H9 (cell line): ENCODE measurements around the gene TBX19. TPM values are rescaled to one million over a fixed set of nuclear protein-coding genes. Genes with fewer than 3 reads are reported as not detected.

Experiments
- DNase-seq: peaks from one replicate; pipeline ENCODE4 v3.0.0-alpha.2; 2017
- H2AFZ ChIP-seq: one replicate; pipeline ENCODE4 v1.6.1; 2013; ENCODE audit warnings: mild to moderate bottlenecking, low read length, control low read depth, moderate library complexity
- H2AK5ac ChIP-seq: 2 replicates; pipeline ENCODE4 v1.6.1; 2013; ENCODE audit warnings: low read length, control low read depth, mixed read lengths; ENCODE audit not compliant: insufficient read length
- H2BK120ac ChIP-seq: one replicate; pipeline ENCODE4 v1.6.1; 2013; ENCODE audit warnings: low read depth, mild to moderate bottlenecking, low read length, control low read depth, inconsistent platforms; ENCODE audit not compliant: poor library complexity, severe bottlenecking
- H2BK12ac ChIP-seq: 2 replicates; pipeline ENCODE4 v1.6.1; 2013; ENCODE audit warnings: low read length, control low read depth, mixed read lengths, low read depth; ENCODE audit not compliant: insufficient read length
- H2BK15ac ChIP-seq: 2 replicates; pipeline ENCODE4 v1.6.1; 2013; ENCODE audit warnings: low read depth, low read length, control low read depth
- H2BK20ac ChIP-seq: one replicate; pipeline ENCODE4 v1.6.1; 2013; ENCODE audit warnings: low read depth, mild to moderate bottlenecking, low read length, control low read depth, inconsistent platforms; ENCODE audit not compliant: poor library complexity, severe bottlenecking
- H2BK5ac ChIP-seq: 2 replicates; pipeline ENCODE4 v1.6.1; 2013; ENCODE audit warnings: low read length, control low read depth, mixed read lengths; ENCODE audit not compliant: insufficient read length
- H3K14ac ChIP-seq: 2 replicates; pipeline ENCODE4 v1.6.1; 2013; ENCODE audit warnings: low read length, control low read depth; ENCODE audit not compliant: insufficient read depth
- H3K18ac ChIP-seq: 2 replicates; pipeline ENCODE4 v1.6.1; 2013; ENCODE audit warnings: low read depth, mild to moderate bottlenecking, mixed read lengths, low read length, control low read depth; ENCODE audit not compliant: insufficient read length
- H3K23ac ChIP-seq: 2 replicates; pipeline ENCODE4 v1.6.1; 2013; ENCODE audit warnings: low read length, control low read depth, mixed read lengths, low read depth; ENCODE audit not compliant: insufficient read length
- H3K23me2 ChIP-seq: 2 replicates; pipeline ENCODE4 v1.6.1; 2013; ENCODE audit warnings: low read depth, mild to moderate bottlenecking, mixed read lengths, low read length, control low read depth; ENCODE audit not compliant: insufficient read length, poor library complexity, severe bottlenecking
- H3K27ac ChIP-seq: 2 replicates; pipeline ENCODE4 v1.5.1; 2013; ENCODE audit warnings: low read length, control low read depth, mixed read lengths, low read depth; ENCODE audit not compliant: insufficient read length
- H3K27me3 ChIP-seq: 2 replicates; pipeline ENCODE4 v1.6.1; 2013; ENCODE audit warnings: low read length, control low read depth, inconsistent platforms; ENCODE audit not compliant: insufficient read depth
- H3K4ac ChIP-seq: 2 replicates; pipeline ENCODE4 v1.6.1; 2013; ENCODE audit warnings: low read depth, mild to moderate bottlenecking, control low read depth, inconsistent platforms, low read length, moderate library complexity
- H3K4me1 ChIP-seq: 2 replicates; pipeline ENCODE4 v1.6.1; 2013; ENCODE audit warnings: low read length, control low read depth, inconsistent platforms; ENCODE audit not compliant: insufficient read depth
- H3K4me2 ChIP-seq: 2 replicates; pipeline ENCODE4 v1.6.1; 2013; ENCODE audit warnings: low read length, control low read depth, mixed read lengths; ENCODE audit not compliant: insufficient read length, insufficient read depth
- H3K56ac ChIP-seq: 2 replicates; pipeline ENCODE4 v1.6.1; 2013; ENCODE audit warnings: low read depth, mild to moderate bottlenecking, mixed read lengths, low read length, control low read depth; ENCODE audit not compliant: insufficient read length
- H3K79me1 ChIP-seq: 2 replicates; pipeline ENCODE4 v1.6.1; 2013; ENCODE audit warnings: low read depth, mild to moderate bottlenecking, moderate library complexity, low read length, control low read depth, inconsistent platforms; ENCODE audit not compliant: insufficient read depth, poor library complexity, severe bottlenecking
- H3K79me2 ChIP-seq: 2 replicates; pipeline ENCODE4 v1.6.1; 2013; ENCODE audit warnings: low read length, control low read depth, inconsistent platforms; ENCODE audit not compliant: insufficient read depth
- H3K9ac ChIP-seq: 2 replicates; pipeline ENCODE4 v1.6.1; 2013; ENCODE audit warnings: low read length, control low read depth, mixed read lengths; ENCODE audit not compliant: insufficient read length; ENCODE audit errors: extremely low read depth
- H3K9me3 ChIP-seq: one replicate; pipeline ENCODE4 v1.6.1; 2013; ENCODE audit warnings: low read depth, low read length, inconsistent platforms; ENCODE audit not compliant: control insufficient read depth
- H3T11ph ChIP-seq: one replicate; pipeline ENCODE4 v1.6.1; 2013; ENCODE audit warnings: mild to moderate bottlenecking, low read length, control low read depth, inconsistent platforms
- H4K20me1 ChIP-seq: one replicate; pipeline ENCODE4 v1.6.1; 2013; ENCODE audit not compliant: control insufficient read depth, insufficient read length, insufficient read depth
- H4K5ac ChIP-seq: 2 replicates; pipeline ENCODE4 v1.6.1; 2013; ENCODE audit warnings: low read depth, mild to moderate bottlenecking, mixed read lengths, low read length, control low read depth; ENCODE audit not compliant: insufficient read length
- H4K8ac ChIP-seq: replicated peaks from 2 replicates; pipeline ENCODE4 v1.6.1; 2013; ENCODE audit warnings: low read length, control low read depth, mixed read lengths, low read depth; ENCODE audit not compliant: insufficient read length
- H4K91ac ChIP-seq: 2 replicates; pipeline ENCODE4 v1.6.1; 2013; ENCODE audit warnings: low read depth, mild to moderate bottlenecking, moderate library complexity, mixed read lengths, low read length, control low read depth; ENCODE audit not compliant: insufficient read length
- H3K27ac Mint-ChIP-seq, 3 experiments: 2 replicates in 2 of 3; 3 replicates in 1 of 3; pipeline ENCODE4 v1.8.0; 2020 to 2021; ENCODE audit warnings: mixed read lengths in 3 of 3, mild to moderate bottlenecking in 1 of 3, moderate library complexity in 1 of 3
- H3K27me3 Mint-ChIP-seq: 2 replicates; pipeline ENCODE4 v1.8.0; 2021; ENCODE audit warnings: low read depth, mild to moderate bottlenecking, moderate library complexity, mixed read lengths
- H3K36me3 Mint-ChIP-seq, 3 experiments: 2 replicates in 2 of 3; 3 replicates in 1 of 3; pipeline ENCODE4 v1.8.0; 2020 to 2021; ENCODE audit warnings: low read depth in 3 of 3, mixed read lengths in 3 of 3; ENCODE audit not compliant: insufficient read depth in 1 of 3
- H3K4me1 Mint-ChIP-seq, 2 experiments: 2 replicates each; pipeline ENCODE4 v1.8.0; 2020; ENCODE audit warnings: mixed read lengths in 2 of 2
- H3K4me3 Mint-ChIP-seq, 2 experiments: 2 replicates in 1 of 2; 3 replicates in 1 of 2; pipeline ENCODE4 v1.8.0; 2020 to 2021; ENCODE audit warnings: mild to moderate bottlenecking in 2 of 2, mixed read lengths in 2 of 2, moderate library complexity in 1 of 2
- H3K9me3 Mint-ChIP-seq, 2 experiments: 2 replicates in 1 of 2; 3 replicates in 1 of 2; pipeline ENCODE4 v1.8.0; 2020; ENCODE audit warnings: mild to moderate bottlenecking in 2 of 2, mixed read lengths in 2 of 2, moderate library complexity in 1 of 2
- WGBS: extraction: QIAGEN DNeasy Blood & Tissue Kit; methylation state at CpG from one replicate; pipeline ENCODE4 v1.1.7; 2013; ENCODE audit warnings: missing lambda C conversion rate, low lambda C conversion rate, mixed read lengths; ENCODE audit not compliant: insufficient read length; ENCODE audit errors: extremely low coverage; 5-methylcytosine and 5-hydroxymethylcytosine counted together
- total RNA-seq: library from RNA; stranded (reverse); gene quantifications from 2 replicates; pipeline ENCODE4 v1.2.1, GENCODE V29; 2021
- TF ChIP-seq, protein P1 (sequence below): fragments of 200-600 bp; sonication (generic); conservative IDR thresholded peaks from 3 replicates; pipeline ENCODE4 v1.8.0; 2021; ENCODE audit warnings: antibody characterized with exemption, mild to moderate bottlenecking

The TBX19 gene
- total RNA-seq, 1 experiment from 2014 or later = 0.48 TPM

DNA sequence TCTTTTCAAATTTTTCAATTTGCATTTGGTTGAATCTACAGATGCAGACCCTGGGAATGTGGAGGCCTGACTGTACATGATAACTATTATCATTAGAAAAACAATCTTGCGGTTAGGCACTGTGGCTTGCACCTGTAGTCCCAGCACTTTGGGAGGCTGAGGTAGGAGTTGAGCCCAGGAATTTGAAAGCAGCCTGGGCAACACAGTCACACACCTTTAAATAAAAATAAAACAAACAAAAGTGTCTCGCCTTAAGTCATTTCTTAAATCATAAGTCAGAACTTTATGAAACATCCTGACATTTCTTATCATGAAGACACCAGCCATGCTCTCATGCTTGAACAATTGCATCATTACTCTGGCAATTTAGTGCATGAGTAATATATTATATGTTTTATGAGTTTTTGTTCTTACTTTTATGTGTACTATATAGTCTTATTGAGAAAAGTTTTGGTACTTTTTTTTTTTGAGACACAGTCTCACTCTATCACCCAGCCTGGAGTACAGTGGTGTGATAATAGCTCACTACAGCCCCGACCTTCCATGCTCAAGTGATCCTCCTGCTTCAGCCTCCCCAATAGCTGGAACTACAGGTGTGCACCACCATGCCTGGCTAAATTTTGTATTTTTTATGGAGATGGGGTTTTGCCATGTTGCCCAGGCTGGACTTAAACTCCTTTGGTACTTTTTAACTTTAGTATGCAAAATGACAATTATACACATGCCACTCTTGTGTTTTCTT, 7.8 kb downstream of the TBX19 start:
- Mint-ChIP-seq H3K36me3 (no peaks in the 10 kb centered on the region), H3K27ac (no peak overlapping the region), H3K27me3 (no peaks in the 10 kb centered on the region), H3K4me3 (no peak overlapping the region), H3K4me1 (peaks cover 34 to 39% of the 10 kb centered on the region in 2 experiments), H3K9me3 (no peaks in the 10 kb centered on the region; a peak in 1 of 5 replicates)
- Histone ChIP-seq H2AFZ (no peak overlapping the region), H3K4ac (no peak overlapping the region), H2BK12ac (no peak overlapping the region), H2BK15ac (no peak overlapping the region), H3K27ac (no peak overlapping the region), H4K91ac (no peak overlapping the region), H3K18ac (no peak overlapping the region), H3K56ac (no peak overlapping the region), H2AK5ac (no peak overlapping the region), H4K5ac (no peak overlapping the region), H3K27me3 (no peaks in the 10 kb centered on the region), H3K23me2 (no peaks in the 10 kb centered on the region), H4K20me1 (no peaks in the 10 kb centered on the region), H3K14ac (no peak overlapping the region), H3K23ac (no peak overlapping the region), H2BK5ac (no peak overlapping the region), H3T11ph (no peak overlapping the region), H3K4me1 (peaks cover 3% of the 10 kb centered on the region; the same call in 1 of the 2 replicates), H4K8ac (no peak overlapping the region), H2BK120ac (no peak overlapping the region), H2BK20ac (no peak overlapping the region), H3K79me2 (no peaks in the 10 kb centered on the region), H3K79me1 (no peaks in the 10 kb centered on the region), H3K9me3 (no peaks in the 10 kb centered on the region), H3K9ac (no peak overlapping the region), H3K4me2 (no peak overlapping the region)
- no peak for DNase-seq
- WGBS = no CpG with 5 or more reads among the region's 3 CpGs
- TF ChIP-seq, protein P1, sequence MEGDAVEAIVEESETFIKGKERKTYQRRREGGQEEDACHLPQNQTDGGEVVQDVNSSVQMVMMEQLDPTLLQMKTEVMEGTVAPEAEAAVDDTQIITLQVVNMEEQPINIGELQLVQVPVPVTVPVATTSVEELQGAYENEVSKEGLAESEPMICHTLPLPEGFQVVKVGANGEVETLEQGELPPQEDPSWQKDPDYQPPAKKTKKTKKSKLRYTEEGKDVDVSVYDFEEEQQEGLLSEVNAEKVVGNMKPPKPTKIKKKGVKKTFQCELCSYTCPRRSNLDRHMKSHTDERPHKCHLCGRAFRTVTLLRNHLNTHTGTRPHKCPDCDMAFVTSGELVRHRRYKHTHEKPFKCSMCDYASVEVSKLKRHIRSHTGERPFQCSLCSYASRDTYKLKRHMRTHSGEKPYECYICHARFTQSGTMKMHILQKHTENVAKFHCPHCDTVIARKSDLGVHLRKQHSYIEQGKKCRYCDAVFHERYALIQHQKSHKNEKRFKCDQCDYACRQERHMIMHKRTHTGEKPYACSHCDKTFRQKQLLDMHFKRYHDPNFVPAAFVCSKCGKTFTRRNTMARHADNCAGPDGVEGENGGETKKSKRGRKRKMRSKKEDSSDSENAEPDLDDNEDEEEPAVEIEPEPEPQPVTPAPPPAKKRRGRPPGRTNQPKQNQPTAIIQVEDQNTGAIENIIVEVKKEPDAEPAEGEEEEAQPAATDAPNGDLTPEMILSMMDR = no peak
